IPS-18c (cell line): ENCODE measurements around the gene LY86.

ENCODE experiments used
- H3K4me3 ChIP-seq: 2 replicates; pipeline ENCODE4 v1.7.0; 2013; ENCODE audit warnings: low read depth, mild to moderate bottlenecking, low read length, moderate library complexity; ENCODE audit not compliant: insufficient read depth
- H3K9me3 ChIP-seq: one replicate; pipeline ENCODE4 v1.6.1; 2013; ENCODE audit warnings: mild to moderate bottlenecking, low read length, moderate library complexity; ENCODE audit not compliant: control insufficient read depth, insufficient read depth

LY86 gene

DNA sequence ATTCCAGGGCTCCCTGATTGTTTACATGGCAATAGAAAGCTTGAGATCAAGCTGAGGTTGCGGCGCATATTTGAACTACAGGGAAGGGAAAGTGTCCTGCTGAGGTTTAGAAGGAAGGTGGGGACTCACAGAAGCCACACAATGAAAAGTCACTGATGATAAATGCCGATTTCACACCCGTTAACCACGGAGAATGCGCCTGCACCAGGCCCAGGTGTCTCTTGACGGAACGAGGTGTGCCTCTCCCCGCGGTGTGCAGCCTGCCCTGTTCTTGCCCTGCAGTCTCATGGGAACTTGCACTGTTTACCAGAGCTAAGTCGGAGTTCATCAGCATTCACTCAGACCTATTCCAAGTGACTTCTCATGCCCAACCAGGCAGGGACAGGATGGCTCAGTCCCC is 90.3 kb downstream of the LY86 start:
- no peak overlapping the region for H3K4me3 ChIP-seq
- no peaks in the 10 kb centered on the region for H3K9me3 ChIP-seq

DNA sequence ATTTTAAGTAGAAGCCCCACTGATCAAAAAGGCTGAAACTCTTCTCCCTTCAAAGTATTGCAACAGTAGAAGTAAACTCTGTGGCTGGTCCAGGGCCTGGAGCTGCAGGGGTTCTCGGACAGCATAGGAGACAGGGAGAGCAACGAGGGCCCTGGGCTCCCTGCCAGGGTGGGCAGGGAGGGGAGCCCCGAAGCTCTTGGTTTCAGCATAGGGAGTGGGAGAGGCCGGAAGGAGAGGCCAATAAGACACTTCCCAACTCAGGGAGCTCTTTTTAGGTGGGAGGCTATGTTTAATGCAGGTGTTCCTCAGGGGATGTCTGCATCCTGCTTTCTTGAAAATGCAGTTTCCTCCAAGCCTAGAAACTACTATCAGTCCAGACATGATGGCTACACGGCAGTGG is 91.1 kb downstream of the LY86 start:
- Histone ChIP-seq H3K9me3 (no peaks in the 10 kb centered on the region), H3K4me3 (no peak overlapping the region)

DNA sequence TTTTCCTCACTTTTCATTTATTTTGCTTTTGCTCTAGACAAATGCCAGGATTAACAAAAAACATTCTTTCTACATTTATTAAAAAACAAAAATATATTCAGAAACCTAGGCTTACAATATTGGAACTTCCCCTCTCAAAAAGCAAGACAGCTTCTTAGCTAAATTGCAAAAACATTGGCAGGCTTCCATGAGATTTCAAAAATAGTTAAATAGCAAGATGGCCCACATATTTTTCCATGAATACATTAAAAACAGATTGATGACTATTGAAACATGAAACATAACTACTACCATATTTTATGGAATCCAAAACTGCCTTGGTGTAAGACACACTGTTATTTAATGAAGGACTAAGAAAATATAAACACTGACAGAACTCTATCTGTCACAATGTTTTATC is 92.0 kb downstream of the LY86 start:
- H3K4me3 ChIP-seq: no peak overlapping the region
- no peaks in the 10 kb centered on the region for H3K9me3 ChIP-seq

DNA sequence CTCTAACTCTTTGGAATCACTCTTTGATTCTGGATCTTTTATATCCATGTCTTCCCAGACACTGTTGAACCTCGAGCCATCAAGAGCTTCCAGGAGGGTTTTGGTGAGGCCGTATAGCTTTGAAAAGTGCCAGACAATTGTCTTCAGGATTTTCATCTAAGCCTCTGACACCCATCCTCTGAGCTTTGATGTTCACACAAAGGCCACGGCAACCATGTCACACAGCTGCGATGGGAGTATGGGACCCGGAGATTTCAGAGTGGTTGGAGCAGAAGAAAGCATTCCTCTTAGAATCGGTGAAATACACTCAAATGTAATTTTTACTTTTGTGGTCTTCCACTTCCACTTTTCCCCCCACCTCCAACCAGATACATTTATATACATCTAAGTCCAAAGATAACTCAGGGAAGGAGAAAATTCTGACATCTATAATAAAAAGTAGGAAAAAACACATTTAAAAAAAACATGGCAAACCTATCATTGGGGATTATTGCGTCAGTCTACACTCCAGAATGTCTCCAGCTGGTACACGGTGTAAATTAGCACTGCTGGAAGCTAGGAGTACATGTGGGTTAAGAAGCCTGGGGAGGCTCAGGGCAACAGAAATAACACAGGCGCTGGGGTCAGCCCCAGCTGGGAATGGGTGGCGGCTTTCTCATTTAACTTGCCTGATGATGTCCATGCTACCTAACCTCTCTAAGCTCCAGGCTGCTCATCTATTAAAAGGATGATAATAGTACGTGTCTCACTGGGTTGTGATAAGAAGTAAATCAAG is 92.7 kb downstream of the LY86 start:
- Histone ChIP-seq H3K9me3 (no peaks in the 10 kb centered on the region), H3K4me3 (no peak overlapping the region)

DNA sequence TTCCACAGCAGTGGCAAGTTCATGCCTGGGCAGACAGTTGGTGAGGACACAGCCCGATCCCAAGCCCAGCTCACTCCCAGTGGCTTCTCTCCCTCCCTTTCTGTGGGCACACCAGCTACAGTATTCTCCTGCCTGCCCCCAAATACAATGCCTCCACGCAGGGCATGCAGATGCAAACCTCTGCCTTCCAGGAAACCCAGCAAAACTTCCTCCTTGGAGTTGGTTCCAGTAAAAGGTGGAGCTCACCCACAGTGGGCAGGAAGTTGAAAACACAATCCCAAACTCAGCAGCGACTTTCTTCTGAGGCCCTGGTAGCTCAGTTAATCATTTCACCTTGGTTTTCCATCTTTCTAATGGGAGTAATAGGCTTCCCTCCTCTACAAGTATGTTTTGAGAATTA is 93.7 kb downstream of the LY86 start:
- no peaks in the 10 kb centered on the region for H3K9me3 ChIP-seq
- H3K4me3 ChIP-seq: no peak overlapping the region

DNA sequence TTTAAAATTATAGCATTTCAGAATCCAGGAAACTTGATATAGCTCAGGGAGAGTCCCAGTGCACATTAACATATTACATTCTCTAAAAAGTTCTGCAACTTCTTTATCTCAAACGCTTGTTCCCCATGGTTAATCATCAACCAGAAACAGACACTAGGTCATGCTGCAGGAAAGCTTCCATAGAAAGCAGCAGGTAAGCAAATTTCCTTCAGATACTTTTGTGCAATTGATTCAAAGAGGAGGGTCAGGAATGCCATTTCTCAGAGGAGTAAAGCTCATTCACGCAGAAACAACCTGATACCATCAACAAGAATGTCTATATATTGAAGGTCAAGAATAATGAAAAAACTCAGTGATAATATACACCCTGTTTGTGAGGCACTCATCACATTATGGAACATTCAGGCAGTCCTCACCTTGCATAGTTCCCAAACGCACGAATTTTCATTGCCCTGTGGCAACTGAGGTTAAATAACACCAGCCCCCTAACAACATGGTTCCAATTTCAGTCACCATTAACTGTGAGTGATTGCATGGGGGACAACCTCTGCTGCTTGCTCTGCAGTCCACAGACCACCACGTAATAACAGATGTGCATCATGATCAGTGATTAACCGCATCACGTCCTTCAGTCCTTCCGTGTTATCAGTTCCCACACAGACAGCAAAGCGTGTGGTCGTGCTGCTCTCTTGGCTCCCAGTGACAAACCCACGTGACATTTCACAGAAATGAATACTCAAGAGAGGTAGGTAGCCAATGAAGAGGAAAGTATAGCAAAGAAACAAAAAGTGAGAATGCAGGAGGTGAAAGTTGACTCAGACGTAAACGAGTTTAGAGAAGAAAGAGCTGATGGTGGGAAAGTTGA is 95.7 kb downstream of the LY86 start:
- no peaks in the 10 kb centered on the region for H3K9me3 ChIP-seq
- no peak overlapping the region for H3K4me3 ChIP-seq

DNA sequence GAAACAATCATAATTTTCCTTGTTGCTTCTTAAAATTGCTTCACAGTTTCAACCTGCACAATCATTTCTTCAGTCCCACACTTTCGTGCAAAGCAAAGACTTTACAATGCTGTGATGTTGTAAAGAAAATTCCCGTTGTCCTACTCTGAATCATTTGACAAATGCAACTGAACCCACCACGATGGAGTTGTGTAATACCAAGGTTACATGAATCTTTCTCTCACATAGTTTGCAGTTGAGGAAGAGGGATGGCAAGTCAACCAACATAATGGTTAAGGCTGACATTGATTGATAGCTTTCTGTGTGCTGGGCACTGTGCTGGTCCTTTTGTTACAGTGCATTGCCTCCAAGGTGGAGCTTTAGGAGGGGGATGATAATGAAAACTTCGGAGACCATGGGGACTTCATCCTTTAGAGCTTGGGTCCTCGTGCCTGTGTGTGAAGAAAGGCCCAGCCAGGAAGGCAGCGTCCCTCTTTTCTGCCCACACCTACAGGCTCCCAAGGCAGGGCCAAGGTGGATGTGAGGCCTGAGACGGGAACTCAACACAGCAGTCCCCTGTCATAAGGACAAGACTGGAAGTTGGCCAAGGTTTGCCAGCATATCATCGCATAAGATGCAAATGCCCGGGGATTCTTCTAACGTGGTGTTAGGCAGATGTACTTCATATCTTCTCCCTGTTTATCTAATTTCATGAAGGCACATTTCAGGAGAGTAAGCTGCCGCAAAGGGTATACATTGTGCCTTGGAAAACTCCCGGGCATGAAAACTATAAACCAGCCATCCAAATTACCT is 96.9 kb downstream of the LY86 start:
- Histone ChIP-seq H3K9me3 (no peaks in the 10 kb centered on the region), H3K4me3 (no peak overlapping the region)

DNA sequence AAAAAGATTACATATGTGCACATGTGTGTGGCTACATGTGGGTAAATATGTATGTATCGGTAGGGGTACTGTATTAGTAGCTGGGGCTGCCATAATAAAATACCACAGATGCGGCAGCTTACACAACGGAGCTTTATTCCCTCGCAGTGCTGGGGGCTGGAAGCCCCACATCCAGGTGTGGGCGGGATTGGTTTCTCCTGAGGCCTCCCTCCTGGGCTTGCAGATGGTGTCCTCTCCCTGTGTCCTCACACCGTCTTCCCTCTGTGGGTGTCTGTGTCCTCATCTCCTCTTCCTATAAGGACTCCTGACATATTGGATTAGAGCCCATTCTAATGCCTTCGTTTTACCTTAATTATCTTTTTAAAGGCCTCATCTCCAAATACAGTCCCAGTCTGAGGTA is 97.7 kb downstream of the LY86 start:
- Histone ChIP-seq H3K9me3 (no peaks in the 10 kb centered on the region), H3K4me3 (no peak overlapping the region)

DNA sequence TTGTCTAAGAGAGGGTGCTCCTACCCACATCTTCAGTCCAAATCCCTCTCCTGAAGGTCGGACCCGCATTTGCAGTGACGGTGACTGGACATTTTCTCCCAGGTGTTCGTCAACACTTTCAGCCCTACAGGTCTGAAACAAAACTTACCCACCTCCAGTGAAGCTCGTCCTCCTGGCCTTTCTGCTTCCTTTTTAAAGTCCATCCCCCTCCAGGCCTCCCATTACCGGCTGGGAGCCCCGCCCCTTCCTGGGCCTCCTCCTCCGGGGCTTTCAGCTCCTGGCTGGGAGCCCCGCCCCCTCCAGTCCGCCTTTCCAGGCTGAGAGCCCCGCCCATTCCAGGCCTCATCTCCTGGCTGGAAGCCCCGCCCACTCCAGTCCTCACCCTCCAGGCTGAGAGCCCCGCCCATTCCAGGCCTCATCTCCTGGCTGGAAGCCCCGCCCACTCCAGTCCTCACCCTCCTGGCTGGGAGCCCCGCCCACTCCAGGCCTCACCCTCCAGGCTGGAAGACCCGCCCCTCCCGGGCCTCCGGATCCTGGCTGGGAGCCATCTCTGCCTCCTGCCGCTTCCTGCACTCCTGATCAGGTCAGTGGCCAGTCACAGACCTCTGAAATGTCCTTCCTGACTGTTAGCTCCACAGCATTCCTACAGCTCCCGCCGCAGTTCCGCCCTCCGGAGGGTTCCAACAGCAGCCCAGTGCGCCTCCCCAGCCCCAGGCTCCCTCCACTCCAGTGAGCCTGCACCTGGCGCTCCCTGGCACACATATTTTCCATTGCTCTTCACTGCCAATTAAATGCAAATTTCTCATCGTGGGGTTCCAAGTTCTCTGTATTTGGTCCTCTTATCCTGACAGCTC is 98.5 kb downstream of the LY86 start:
- Histone ChIP-seq H3K4me3 (peak overlapping the region; percentile 61), H3K9me3 (no peaks in the 10 kb centered on the region)

DNA sequence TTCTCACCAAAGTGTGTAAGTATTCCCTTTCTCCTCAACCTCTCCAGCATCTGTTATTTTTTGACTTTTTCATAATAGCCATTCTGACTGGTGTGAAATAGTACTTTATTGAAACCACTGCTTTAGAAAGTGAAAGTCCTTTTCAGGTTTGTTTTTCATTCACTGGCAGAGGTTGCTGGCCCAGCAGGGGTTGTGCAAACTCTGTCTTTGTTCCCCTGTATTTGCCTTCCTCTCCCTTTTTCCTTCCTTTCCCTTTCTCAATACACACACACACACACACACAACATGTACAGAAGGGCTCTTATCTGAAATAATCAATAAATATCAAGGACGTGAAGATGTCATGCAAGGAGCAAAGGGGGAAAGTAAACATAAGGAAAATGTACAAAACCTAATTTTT is 99.8 kb downstream of the LY86 start:
- Histone ChIP-seq H3K9me3 (no peaks in the 10 kb centered on the region), H3K4me3 (no peak overlapping the region)

DNA sequence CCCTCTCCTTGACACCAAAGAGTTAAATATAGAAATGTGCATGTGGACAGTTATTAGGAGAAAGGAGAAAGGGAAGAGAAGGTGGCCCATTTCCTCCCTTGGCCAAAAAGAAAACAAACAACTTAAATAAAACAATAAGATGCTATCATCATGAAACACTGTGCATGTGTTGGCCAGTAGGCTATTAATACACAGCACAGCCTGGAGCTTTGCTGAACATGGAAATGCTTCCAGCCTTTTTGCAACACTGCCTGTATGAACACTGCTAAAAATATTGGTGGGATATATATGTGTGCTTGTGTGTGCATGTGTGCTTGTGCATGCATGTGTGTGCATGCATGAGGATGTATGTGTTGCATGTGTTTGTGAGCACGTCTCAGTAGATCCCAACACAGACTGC is 100.4 kb downstream of the LY86 start:
- H3K9me3 ChIP-seq: no peaks in the 10 kb centered on the region
- H3K4me3 ChIP-seq: no peak overlapping the region

DNA sequence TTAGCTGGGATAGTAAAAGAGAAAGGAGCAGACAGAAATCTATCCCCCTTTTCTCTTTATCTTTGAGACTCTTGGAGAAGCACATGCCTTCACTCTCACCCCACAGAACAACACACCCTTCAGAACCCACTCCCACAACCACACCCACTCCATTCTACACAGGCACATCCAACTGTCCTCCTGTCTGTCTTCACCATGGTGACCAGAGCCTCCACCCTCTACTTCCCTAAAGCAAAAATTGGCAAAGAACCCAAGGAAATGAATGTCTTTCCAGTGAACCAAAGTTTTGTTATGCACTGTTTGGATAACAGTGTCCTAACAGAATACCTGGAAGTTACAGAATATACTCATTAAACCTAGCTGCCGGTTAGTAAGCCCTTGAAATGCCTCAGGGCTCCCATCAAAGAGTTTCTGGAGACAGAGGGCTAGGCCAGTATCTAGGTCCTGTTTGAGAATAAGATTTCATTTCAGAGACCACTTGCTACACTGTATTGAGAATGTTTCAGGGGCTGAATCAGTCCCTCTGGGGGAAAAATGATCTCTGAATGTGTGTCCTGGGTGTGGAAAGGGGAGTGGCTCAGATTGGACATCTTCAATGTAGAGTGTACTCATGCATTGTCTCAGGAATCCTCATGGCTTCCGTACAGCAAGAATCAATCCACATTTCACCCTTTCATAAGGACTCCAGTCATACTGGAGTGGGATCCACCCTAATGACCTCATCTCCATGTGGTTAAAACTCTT is 101.1 kb downstream of the LY86 start:
- H3K9me3 ChIP-seq: no peaks in the 10 kb centered on the region
- H3K4me3 ChIP-seq: no peak overlapping the region

DNA sequence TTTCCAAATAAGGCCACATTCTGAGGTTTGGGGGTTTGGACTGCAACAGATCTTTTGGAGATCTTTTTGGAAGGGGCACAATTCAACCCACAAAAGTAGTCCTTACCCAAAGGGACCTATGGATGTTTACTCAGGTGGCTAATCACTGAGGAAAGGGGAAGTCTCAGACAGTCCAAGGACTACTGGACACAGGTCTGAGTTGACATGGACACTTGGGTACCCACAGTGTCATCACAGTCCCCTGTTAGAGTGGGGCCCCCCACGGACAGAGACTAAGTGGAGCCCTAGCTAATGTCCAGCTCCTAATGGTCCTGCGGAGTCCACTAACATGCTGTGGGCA is 101.6 kb downstream of the LY86 start:
- H3K4me3 ChIP-seq: no peak overlapping the region
- H3K9me3 ChIP-seq: no peaks in the 10 kb centered on the region

DNA sequence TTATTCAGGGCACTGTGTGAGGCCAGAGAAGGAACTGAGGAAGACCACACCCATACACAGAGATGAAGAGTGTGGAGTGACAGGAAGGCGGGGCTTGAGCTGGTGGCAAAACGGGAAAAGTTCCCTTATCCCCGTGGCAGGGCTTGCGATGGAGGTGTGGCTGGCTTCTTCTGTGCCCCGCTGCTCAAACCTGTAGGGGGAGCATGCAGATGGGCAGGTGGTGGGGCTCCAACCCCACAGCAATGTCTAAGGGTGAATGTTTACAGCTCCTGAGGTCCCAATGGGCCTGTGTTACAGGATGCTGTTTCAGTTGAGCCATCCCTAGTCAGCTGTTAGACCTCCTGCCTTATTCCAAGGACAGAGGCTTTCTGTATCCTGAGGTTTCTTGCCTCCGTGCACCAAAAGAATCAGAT is 105.9 kb downstream of the LY86 start:
- H3K4me3 ChIP-seq: peak overlapping the region; percentile 16; the same call in 1 of the 2 replicates

DNA sequence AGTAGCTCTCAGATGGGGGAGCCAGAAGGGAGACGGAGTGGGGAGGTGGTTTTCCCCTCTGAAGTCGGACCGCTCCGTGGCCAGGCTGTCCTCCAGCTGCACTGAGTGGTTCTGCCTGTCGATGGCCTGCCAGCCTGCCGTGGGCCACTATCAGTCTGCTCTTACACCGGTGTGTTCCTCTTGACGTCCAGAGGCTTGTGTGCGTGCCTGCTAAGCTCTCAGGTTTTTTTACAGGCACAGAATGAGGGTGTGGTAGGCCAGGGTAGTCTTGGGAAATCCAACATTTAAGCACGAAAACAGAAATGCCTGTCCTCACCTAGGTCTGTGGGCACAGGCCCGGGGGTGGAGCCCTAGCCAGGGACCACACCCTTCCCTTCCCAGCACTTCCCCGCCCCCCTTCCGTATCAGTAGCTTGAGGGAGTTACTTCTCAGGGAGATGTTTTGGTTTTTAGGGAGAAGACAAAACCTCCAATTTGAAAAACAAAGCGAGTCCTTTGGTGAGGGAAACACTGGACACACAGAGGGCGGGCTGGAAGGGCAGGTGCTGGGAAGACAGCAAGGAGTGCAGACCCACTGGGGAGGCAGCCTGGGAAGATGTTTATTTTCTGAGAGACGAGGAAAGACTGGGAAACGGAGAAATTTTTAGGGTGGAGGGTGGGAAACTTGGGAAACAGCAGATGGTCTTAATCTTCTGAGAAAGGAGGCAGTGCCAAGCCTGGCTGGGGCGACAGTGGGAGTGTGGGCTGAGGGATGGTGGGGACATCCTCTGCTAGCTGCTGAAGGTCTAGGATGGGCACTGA is 106.5 kb downstream of the LY86 start:
- Histone ChIP-seq H3K4me3 (peak overlapping the region; percentile 31), H3K9me3 (no peaks in the 10 kb centered on the region)

More for the DNA sequence above, 105.9 kb downstream of the LY86 start:
- no peaks in the 10 kb centered on the region for H3K9me3 ChIP-seq
